Ascending aorta (tissue), 2 donors: ENCODE results near the gene GGCT. TPM values are rescaled to one million over a fixed set of nuclear protein-coding genes. Genes with fewer than 3 reads are reported as not detected.
"Not testable (repeated sequence)": the region's sequence is repeated elsewhere in the genome, so short reads cannot be mapped to it uniquely, and the experiment has no call there.

ENCODE experiments used
- DNase-seq, 2 donors: peaks; one replicate each; pipeline ENCODE4 v3.0.0-alpha.2; 2019; ENCODE audit warnings: low spot score in 2 of 2
- H3K27ac ChIP-seq, 2 donors: fragments of 200-600 bp; sonication (generic); one replicate each; pipeline ENCODE4 v1.5.1; 2016 to 2017; ENCODE audit warnings: mild to moderate bottlenecking in 1 of 2
- H3K27me3 ChIP-seq: fragments of 200-600 bp; sonication (generic); one replicate; pipeline ENCODE4 v1.5.1; 2017
- H3K36me3 ChIP-seq, 2 donors: fragments of 200-600 bp; sonication (generic); one replicate each; pipeline ENCODE4 v1.5.1; 2016
- H3K4me1 ChIP-seq, 2 donors: fragments of 200-600 bp; sonication (generic); one replicate each; pipeline ENCODE4 v1.5.1; 2016 to 2017; ENCODE audit warnings: mild to moderate bottlenecking in 1 of 2
- H3K4me3 ChIP-seq, 2 donors: fragments of 200-600 bp; sonication (generic); one replicate each; pipeline ENCODE4 v1.5.1; 2016 to 2017; ENCODE audit warnings: mild to moderate bottlenecking in 1 of 2
- H3K9me3 ChIP-seq, 2 donors: fragments of 200-600 bp; sonication (generic); one replicate each; pipeline ENCODE4 v1.5.1; 2016
- CTCF ChIP-seq, 3 experiments: fragments of 200-600 bp in 2 of 3; fragments of 450-650 bp in 1 of 3; sonication (generic) in 2 of 3; IDR thresholded peaks; one replicate each; pipeline ENCODE4 v1.5.1; 2016 to 2019; ENCODE audit warnings: antibody characterized with exemption in 3 of 3, mild to moderate bottlenecking in 1 of 3, moderate library complexity in 1 of 3
- intact Hi-C: fragments of 100-400 bp; cut with DNase I; formaldehyde crosslinking; loops from one replicate; pipeline ENCODE4 v1.15.1; 2023
- total RNA-seq: library from RNA; depleted of rRNA; stranded (reverse); fragments of >200 nt; gene quantifications from one replicate; pipeline ENCODE4 v1.1.0, GENCODE V29; 2016

The GGCT gene
- total RNA-seq, 1 donor from 2014 or later: 0.43 TPM

GRCh38 chr7:30510124-30511075 is 5.8 kb upstream of the GGCT start:
- intact Hi-C loops: no loop called here
- DNase-seq: no peak
- no peak overlapping the region for H3K27ac ChIP-seq
- peak; percentile 32 to 74 (median 69) for TF ChIP-seq CTCF (IDR thresholded peaks at IDR 0.05)
- H3K36me3 ChIP-seq: no peaks in the 10 kb centered on the region
- H3K27me3 ChIP-seq: no peaks in the 10 kb centered on the region
- H3K4me1 ChIP-seq: no peaks in the 10 kb centered on the region
- H3K9me3 ChIP-seq: no peaks in the 10 kb centered on the region
- H3K4me3 ChIP-seq: no peak overlapping the region

GRCh38 chr7:30509171-30509857 is 4.7 kb upstream of the GGCT start:
- not testable (repeated sequence) for H3K4me3 ChIP-seq
- intact Hi-C loops: loop anchor here (10.0 kb wide), 1 partner anchor 75 kb away; no protein-coding TSS in a partner anchor

GRCh38 chr7:30507346-30507900 is 2.8 kb upstream of the GGCT start:
- not testable (repeated sequence) for H3K4me3 ChIP-seq, H3K27ac ChIP-seq, H3K4me1 ChIP-seq, H3K27me3 ChIP-seq, H3K9me3 ChIP-seq, H3K36me3 ChIP-seq, DNase-seq
- intact Hi-C loops: loop anchor here (10.0 kb wide), 1 partner anchor 73 kb away; no protein-coding TSS in a partner anchor

More at GRCh38 chr7:30509171-30509857, 4.7 kb upstream of the GGCT start:
- not testable (repeated sequence) for H3K9me3 ChIP-seq, H3K27me3 ChIP-seq, H3K27ac ChIP-seq, H3K36me3 ChIP-seq, H3K4me1 ChIP-seq, DNase-seq

- intact Hi-C loops: loop anchor here (2.0 to 10.0 kb wide), 2 partner anchors 36 to 70 kb away; no protein-coding TSS in a partner anchor
- Histone ChIP-seq H3K9me3 (no peaks in the 10 kb centered on the region), H3K27me3 (no peaks in the 10 kb centered on the region), H3K36me3 (no peaks in the 10 kb centered on the region), H3K27ac (peak overlapping the region; percentile 88 to 93), H3K4me1 (peaks cover 2 to 6% of the 10 kb centered on the region in 2 donors), H3K4me3 (peak overlapping the region; percentile 88 to 95)
- DNase-seq: no peak
- peak in 1 of 3 experiments; percentile 16 for TF ChIP-seq CTCF (IDR thresholded peaks at IDR 0.05)
Observed at GRCh38 chr7:30505174-30505697, 607 bp upstream of the GGCT start.

- peaks cover 2 to 6% of the 10 kb centered on the region in 2 donors for H3K4me1 ChIP-seq
- intact Hi-C loops: loop anchor here (1.0 to 10.0 kb wide), 5 partner anchors 25 to 476 kb away; partner anchors contain the start of genes FKBP14, NOD1, PLEKHA8 and ZNRF2
- H3K27me3 ChIP-seq: no peaks in the 10 kb centered on the region
- peak overlapping the region; percentile 88 to 95 for H3K4me3 ChIP-seq
- DNase-seq: no peak
- no peaks in the 10 kb centered on the region for H3K36me3 ChIP-seq
- H3K27ac ChIP-seq: no peak overlapping the region
- TF ChIP-seq CTCF (IDR thresholded peaks at IDR 0.05): no peak
- H3K9me3 ChIP-seq: no peaks in the 10 kb centered on the region
Observed at GRCh38 chr7:30503274-30504212, 1.1 kb downstream of the GGCT start.
